ENCODE results near the gene UVRAG. TPM values are rescaled to one million over a fixed set of nuclear protein-coding genes. Genes with fewer than 3 reads are reported as not detected.

The UVRAG gene
- total and polyA plus RNA-seq, 2 of the 13 experiments (the other 11 are each of a cell fraction or from before 2014, with no cell fraction given) = 9.7 to 17.3 TPM

GRCh38 chr11:76129729-76130128 lies 314.7 kb downstream of the UVRAG start (continued):
- TF ChIP-seq ZNF318 (CRISPR knock-in tag; IDR thresholded peaks at IDR 0.05) = no peak
- TF ChIP-seq ZNF670 (CRISPR knock-in tag; IDR thresholded peaks at IDR 0.05; ENCODE audit: borderline replicate concordance) = no peak
- TF ChIP-seq PLRG1 (conservative IDR thresholded peaks at IDR 0.05) = no peak
- no peak for TF ChIP-seq RBAK (CRISPR knock-in tag; IDR thresholded peaks at IDR 0.05)

GRCh38 chr11:76131142-76131541 lies 316.1 kb downstream of the UVRAG start:
- ChIA-PET POLR2A (no interaction called here), CTCF (ENCODE audit: low intra/inter-chr PET ratio, low total read pairs) (no interaction called here)
- H4K20me1 ChIP-seq (ENCODE audit: insufficient read depth, low read length) = no peaks in the 10 kb centered on the region
- H3K4me2 ChIP-seq (ENCODE audit: low read depth, low read length) = no peak overlapping the region
- FAIRE-seq (no peak), DNase-seq (ENCODE audit: low spot score) (no peak), ATAC-seq (no peak)
- no peak overlapping the region for H2AFZ ChIP-seq (ENCODE audit: low read length)
- no peaks in the 10 kb centered on the region for H3K27me3 ChIP-seq (ENCODE audit: control insufficient read depth in 1 of 2, insufficient read depth in 2 of 2, low read length in 2 of 2)
- no peaks in the 10 kb centered on the region for H3K79me2 ChIP-seq (ENCODE audit: insufficient read depth, low read length)
- H3K9me3 ChIP-seq (ENCODE audit: low read length) = no peaks in the 10 kb centered on the region
- in situ Hi-C loops (cut with HindIII; ENCODE audit: extremely low pct_ligation_motif_present, low pct_unique_long_range_greater_than_20kb) = no loop called here
- BruUV-seq (replicated peaks) = no TSS peak
- H3K36me3 ChIP-seq (replicated peaks in 1 of 2; ENCODE audit: control insufficient read depth in 1 of 2, insufficient read depth in 2 of 2, low read length in 2 of 2) = peaks cover 3 to 6% of the 10 kb centered on the region in 2 experiments; a peak in 1 of 5 replicates
- 100% methylated on average over 2 of the region's 2 CpGs for WGBS (ENCODE audit: low lambda C conversion rate)
- intact Hi-C loops (cut with micrococcal nuclease; ENCODE audit: unreplicated experiment) = no loop called here
- H3K4me3 ChIP-seq (replicated peaks in 1 of 3; ENCODE audit: insufficient read depth in 1 of 3, low read depth in 2 of 3, low read length in 3 of 3) = no peak overlapping the region
- H3K9ac ChIP-seq (ENCODE audit: insufficient read depth, low read depth, low read length) = no peak overlapping the region
- no peaks in the 10 kb centered on the region for H3K4me1 ChIP-seq (ENCODE audit: insufficient read depth, low read length)
- no peak overlapping the region for H3K27ac ChIP-seq (ENCODE audit: extremely low read length, insufficient read depth, low read length)
- no peak for TF ChIP-seq ZSCAN5A (CRISPR knock-in tag; IDR thresholded peaks at IDR 0.05; ENCODE audit: borderline replicate concordance)
- TF ChIP-seq ZNF577 (CRISPR knock-in tag; IDR thresholded peaks at IDR 0.05; ENCODE audit: borderline replicate concordance, low read depth) = no peak
- no peak for TF ChIP-seq SIX1 (CRISPR knock-in tag; IDR thresholded peaks at IDR 0.05; ENCODE audit: borderline replicate concordance)
- no peak for TF ChIP-seq YEATS2 (CRISPR knock-in tag; IDR thresholded peaks at IDR 0.05; ENCODE audit: borderline replicate concordance)

All from HepG2 (cell line).